Left ventricle myocardium inferior (tissue), 1 donor: ENCODE measurements around the gene BGN. TPM values are rescaled to one million over a fixed set of nuclear protein-coding genes. Genes with fewer than 3 reads are reported as not detected.

Experiments used
- DNase-seq: peaks from one replicate; pipeline ENCODE4 v3.0.0-alpha.2; 2020
- H3K27ac ChIP-seq: fragments of 200-600 bp; replicated peaks from 2 replicates; pipeline ENCODE4 v1.8.0; 2021
- H3K27me3 ChIP-seq: fragments of 200-600 bp; 2 replicates; pipeline ENCODE4 v1.8.0; 2021; ENCODE audit warnings: low read depth
- H3K36me3 ChIP-seq: fragments of 200-600 bp; 2 replicates; pipeline ENCODE4 v1.8.0; 2021
- H3K4me1 ChIP-seq: fragments of 200-600 bp; 2 replicates; pipeline ENCODE4 v1.8.0; 2021
- H3K4me3 ChIP-seq: fragments of 200-600 bp; 2 replicates; pipeline ENCODE4 v1.8.0; 2021; ENCODE audit warnings: mild to moderate bottlenecking, moderate library complexity
- H3K9me3 ChIP-seq: fragments of 200-600 bp; replicated peaks from 2 replicates; pipeline ENCODE4 v1.8.0; 2021
- intact Hi-C: fragments of 100-400 bp; cut with micrococcal nuclease; formaldehyde crosslinking; loops from one replicate; pipeline ENCODE4 v1.11.0; 2022
- total RNA-seq: library from RNA; stranded (reverse); fragmentation: NEBNext Ultra II Directional; extraction: Animal tissue kit (Norgen Biotek cat#: 25700); gene quantifications from one replicate; pipeline ENCODE4 v1.2.1, GENCODE V29; 2021
- TF ChIP-seq, protein P1 (sequence below): fragments of 200-600 bp; IDR thresholded peaks from 2 replicates; pipeline ENCODE4 v1.8.0; 2021; ENCODE audit warnings: antibody characterized with exemption, mild to moderate bottlenecking, borderline replicate concordance
- donor health status: DM: no; HTN: yes; CAD: no; lungs with severe emphysema.

Gene BGN
- total RNA-seq, 1 donor from 2014 or later: 84.3 TPM

DNA sequence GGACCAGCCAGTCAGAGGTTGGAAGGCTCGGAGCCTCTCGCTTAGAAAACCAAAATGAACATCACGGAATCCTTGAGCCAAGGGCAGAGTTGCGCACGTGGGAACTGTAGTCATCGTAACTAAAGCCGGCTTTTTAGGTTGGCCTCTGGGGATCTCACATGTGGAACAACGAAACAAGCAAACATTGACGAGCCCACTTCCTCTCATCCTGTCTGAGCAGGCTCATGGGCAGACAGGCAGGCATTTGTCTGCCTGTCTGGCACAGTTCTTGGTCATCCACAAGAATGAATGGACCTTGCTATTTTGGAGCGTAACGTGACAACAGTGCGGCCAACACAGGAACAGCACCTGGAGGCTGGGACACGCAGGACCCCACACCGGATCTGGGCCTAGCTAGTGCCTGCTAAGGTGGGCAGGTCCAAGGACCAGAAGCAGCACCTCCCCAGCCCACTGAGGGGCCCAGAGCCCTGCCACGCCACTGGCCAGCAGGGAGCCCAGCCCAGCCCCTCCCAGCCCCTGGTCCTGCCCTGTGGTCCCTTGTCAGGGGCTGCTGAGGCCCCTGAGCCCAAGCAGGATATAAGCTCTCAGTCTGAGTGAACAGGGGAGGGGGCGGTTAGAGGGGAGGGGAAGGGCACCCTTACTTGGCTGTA, 39.8 kb upstream of the BGN start:
- Histone ChIP-seq H3K9me3 (no peaks in the 10 kb centered on the region), H3K4me1 (peaks cover 14% of the 10 kb centered on the region), H3K36me3 (peaks cover 16% of the 10 kb centered on the region), H3K27me3 (no peaks in the 10 kb centered on the region), H3K4me3 (no peak overlapping the region), H3K27ac (no peak overlapping the region)
- no peak for DNase-seq
- TF ChIP-seq, protein P1, sequence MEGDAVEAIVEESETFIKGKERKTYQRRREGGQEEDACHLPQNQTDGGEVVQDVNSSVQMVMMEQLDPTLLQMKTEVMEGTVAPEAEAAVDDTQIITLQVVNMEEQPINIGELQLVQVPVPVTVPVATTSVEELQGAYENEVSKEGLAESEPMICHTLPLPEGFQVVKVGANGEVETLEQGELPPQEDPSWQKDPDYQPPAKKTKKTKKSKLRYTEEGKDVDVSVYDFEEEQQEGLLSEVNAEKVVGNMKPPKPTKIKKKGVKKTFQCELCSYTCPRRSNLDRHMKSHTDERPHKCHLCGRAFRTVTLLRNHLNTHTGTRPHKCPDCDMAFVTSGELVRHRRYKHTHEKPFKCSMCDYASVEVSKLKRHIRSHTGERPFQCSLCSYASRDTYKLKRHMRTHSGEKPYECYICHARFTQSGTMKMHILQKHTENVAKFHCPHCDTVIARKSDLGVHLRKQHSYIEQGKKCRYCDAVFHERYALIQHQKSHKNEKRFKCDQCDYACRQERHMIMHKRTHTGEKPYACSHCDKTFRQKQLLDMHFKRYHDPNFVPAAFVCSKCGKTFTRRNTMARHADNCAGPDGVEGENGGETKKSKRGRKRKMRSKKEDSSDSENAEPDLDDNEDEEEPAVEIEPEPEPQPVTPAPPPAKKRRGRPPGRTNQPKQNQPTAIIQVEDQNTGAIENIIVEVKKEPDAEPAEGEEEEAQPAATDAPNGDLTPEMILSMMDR: no peak
- intact Hi-C loops: no loop called here

DNA sequence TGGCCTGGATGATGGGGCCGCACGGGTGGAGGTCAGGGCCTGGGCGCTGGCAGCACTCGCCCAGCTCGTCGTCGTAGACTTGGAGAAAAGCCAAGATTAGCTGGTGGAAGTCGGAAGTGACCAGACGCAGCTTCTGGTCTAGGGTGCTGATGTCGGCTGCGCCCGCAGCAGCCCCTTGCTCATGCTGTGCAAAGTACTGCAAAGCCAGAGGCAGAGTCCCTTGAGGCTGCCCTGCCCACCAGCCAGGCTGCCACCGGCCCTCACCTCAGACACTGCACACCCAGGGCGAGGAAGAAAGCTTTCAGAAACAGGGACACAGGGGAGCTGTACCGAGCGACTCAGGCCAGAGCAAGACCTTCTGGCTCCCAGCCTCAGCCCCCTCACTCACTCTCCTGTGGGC, 39.2 kb upstream of the BGN start:
- Histone ChIP-seq H3K9me3 (no peaks in the 10 kb centered on the region), H3K4me1 (peaks cover 14% of the 10 kb centered on the region), H3K27ac (no peak overlapping the region), H3K27me3 (no peaks in the 10 kb centered on the region), H3K4me3 (no peak overlapping the region), H3K36me3 (peaks cover 16% of the 10 kb centered on the region)
- DNase-seq: no peak
- intact Hi-C loops: no loop called here
- TF ChIP-seq, protein P1: no peak

DNA sequence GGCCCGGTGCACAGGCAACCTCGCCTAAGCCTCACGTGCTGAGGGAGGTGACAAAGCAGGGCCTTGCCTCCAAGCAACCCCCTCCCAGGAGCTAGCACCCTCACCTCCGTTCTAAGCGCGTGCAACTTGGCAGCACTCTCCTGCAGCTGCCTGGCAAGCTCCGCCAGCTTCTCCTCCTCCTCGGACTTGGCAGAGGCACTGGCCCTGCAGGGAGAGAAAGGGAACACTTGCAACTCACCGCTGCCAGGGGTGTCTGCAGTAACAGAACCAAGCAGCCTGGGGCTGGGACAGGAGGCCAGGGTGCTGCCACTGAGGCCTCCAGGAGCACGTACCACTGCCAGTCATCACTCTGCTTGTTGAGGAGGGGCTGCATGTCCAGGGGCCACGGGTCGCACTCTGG, 38.6 kb upstream of the BGN start:
- intact Hi-C loops: no loop called here
- Histone ChIP-seq H3K36me3 (peaks cover 16% of the 10 kb centered on the region), H3K4me3 (no peak overlapping the region), H3K9me3 (no peaks in the 10 kb centered on the region), H3K27me3 (no peaks in the 10 kb centered on the region), H3K4me1 (peaks cover 14% of the 10 kb centered on the region), H3K27ac (peak overlapping the region; percentile 38)
- TF ChIP-seq, protein P1: no peak
- peak; percentile 46 for DNase-seq

DNA sequence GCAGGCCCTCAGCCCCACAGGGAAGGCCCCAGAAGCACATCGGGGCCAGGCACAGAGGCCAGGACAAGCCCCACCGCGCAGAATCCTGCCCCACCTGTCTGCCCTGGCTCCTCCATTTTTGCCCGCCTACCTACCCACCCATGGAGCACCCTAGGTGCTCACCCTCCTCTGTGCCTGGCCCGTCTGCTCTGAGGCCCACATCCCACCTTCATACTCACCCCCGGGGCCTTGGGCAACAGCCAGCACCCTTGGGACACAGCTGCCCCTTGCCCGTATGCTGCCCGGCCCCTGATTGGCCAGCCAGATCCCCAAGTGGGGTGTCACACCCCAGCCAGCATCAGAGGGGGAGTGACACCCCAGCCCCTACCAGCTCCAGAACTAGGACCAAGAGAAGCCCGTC, 38.1 kb upstream of the BGN start:
- intact Hi-C loops: no loop called here
- Histone ChIP-seq H3K27ac (peak overlapping the region; percentile 38), H3K4me3 (no peak overlapping the region), H3K9me3 (no peaks in the 10 kb centered on the region), H3K27me3 (no peaks in the 10 kb centered on the region), H3K36me3 (peaks cover 16% of the 10 kb centered on the region), H3K4me1 (peaks cover 14% of the 10 kb centered on the region)
- TF ChIP-seq, protein P1: no peak
- no peak for DNase-seq

GRCh38 chrX:153457136-153457825, 37.5 kb upstream of the BGN start:
- no peak overlapping the region for H3K4me3 ChIP-seq
- DNase-seq: no peak
- no peaks in the 10 kb centered on the region for H3K9me3 ChIP-seq
- intact Hi-C loops: no loop called here
- no peak overlapping the region for H3K27ac ChIP-seq
- peaks cover 16% of the 10 kb centered on the region for H3K36me3 ChIP-seq
- H3K27me3 ChIP-seq: no peaks in the 10 kb centered on the region
- H3K4me1 ChIP-seq: peaks cover 14% of the 10 kb centered on the region
- TF ChIP-seq, protein P1: no peak
